Measurements from ENCODE around the gene NLRP3.
"Not testable (repeated sequence)": the region's sequence is repeated elsewhere in the genome, so short reads cannot be mapped to it uniquely, and the experiment has no call there.

NLRP3 gene

DNA sequence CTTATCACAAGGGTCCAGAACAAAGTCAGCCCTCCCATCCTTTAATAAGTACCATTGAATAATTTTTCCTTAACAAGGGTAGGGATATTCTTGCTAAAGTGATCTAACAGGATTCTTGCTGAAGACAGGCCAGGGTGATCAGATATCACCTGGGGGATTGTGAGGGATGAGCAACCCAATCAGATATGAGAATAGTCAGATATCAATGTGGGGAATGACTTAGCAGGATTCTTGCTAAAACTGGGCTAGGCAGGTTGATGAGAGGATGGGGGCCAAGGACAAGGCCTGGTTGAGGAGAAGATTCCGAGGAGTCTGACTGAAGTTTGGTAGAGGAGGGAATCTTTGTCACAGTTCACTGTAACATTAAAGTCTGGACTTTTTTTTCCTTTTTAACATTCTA is 23.9 kb upstream of the NLRP3 start:
- no peak for DNase-seq

DNA sequence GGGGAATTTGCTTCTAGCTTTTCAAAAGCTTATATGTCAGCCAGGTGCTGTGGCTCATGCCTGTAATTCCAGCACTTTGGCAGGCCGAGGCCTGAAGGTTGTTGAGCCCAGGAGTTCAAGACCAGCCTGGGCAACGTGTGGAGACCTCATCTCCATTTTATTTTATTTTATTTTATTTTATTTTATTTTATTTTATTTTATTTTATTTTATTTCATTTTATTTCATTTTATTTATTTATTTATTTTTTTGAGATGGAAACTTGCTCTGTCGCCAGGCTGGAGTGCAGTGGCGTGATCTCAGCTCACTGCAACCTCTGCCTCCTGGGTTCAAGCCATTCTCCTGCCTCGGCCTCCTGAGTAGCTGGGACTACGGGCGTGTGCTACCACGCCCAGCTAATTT is 20.9 kb upstream of the NLRP3 start:
- not testable (repeated sequence) for DNase-seq

GRCh38 chr1:247400685-247401084 is 15.3 kb upstream of the NLRP3 start:
- no peak for DNase-seq

GRCh38 chr1:247401310-247402119 is 14.5 kb upstream of the NLRP3 start:
- no peak for DNase-seq

- no peak for DNase-seq
Measured at GRCh38 chr1:247402120-247402675, 13.8 kb upstream of the NLRP3 start.

- DNase-seq = no peak
Measured at GRCh38 chr1:247406014-247406656, 9.8 kb upstream of the NLRP3 start.

DNA sequence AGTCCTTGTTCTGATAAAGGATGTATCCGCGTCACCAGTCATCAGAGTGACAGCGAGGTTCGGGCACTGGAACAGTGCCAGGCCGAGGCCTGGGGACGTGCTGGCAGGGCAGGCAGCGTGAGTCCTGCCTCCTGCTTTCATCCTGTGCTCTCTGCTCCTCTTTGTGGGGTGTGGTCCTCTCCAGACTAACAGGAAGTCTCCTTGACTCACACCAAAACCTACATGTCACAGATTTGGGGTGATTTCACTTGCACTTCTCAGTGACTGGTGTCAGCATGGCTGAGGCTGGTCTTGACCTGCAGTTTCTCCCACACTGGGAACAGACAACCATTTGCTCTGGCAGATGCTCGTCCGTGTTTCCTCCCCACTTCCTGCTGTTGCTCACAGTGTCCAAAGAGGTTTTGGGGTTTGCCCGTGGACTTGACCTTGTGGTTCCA is 8.8 kb upstream of the NLRP3 start:
- DNase-seq = no peak

DNA sequence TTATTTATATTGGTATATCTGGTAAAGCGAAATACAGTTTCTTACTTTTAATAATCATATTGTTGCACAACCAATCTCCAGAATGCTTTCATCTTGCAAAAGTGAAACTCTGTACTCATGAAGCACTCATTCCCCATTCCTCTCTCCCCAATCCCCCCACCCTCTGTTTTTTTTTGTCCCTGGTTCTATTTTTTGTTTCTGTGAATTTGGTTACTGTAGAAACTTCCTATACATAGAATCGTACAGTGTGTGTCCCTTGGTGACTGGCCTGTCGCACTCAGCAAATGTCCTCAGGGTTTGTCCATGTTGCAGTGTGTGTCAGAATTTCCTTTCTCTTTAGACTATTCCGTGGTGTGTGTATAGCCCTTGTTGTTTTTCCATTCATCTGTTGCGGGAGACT is 7.9 kb upstream of the NLRP3 start:
- no peak for DNase-seq

DNA sequence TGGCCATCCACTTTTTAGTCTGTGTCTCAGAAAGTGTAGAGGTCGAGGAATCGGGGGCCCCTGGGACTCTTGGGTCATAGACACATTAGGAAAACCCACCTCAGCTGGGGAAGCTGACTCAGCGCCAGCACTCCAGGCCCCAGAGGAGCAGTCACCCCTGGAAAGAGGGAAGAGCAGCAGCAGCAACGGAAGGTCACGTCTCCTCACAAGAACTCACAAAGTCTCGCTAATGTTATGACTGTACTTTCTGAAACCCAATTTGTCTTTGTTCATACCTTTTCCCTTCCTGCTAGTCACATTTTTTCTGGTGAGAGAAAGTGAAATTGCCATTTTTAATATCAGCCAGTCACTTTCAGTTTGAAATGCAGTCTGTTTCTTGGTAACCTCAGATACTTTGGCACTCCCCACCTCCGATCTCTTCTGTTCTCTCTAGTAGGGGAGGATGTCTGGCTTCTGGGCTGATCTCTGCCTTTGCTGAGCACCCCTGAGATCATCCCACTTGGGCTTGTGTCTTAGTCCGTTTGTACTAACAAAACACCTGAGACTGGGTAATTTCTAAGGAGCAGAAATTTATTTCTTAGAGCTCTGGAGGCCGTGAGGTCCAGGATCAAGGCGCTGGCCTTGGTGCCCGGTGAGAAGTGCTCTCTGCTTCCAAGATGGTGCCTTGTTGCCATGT is 6.0 kb upstream of the NLRP3 start:
- no peak for DNase-seq

DNA sequence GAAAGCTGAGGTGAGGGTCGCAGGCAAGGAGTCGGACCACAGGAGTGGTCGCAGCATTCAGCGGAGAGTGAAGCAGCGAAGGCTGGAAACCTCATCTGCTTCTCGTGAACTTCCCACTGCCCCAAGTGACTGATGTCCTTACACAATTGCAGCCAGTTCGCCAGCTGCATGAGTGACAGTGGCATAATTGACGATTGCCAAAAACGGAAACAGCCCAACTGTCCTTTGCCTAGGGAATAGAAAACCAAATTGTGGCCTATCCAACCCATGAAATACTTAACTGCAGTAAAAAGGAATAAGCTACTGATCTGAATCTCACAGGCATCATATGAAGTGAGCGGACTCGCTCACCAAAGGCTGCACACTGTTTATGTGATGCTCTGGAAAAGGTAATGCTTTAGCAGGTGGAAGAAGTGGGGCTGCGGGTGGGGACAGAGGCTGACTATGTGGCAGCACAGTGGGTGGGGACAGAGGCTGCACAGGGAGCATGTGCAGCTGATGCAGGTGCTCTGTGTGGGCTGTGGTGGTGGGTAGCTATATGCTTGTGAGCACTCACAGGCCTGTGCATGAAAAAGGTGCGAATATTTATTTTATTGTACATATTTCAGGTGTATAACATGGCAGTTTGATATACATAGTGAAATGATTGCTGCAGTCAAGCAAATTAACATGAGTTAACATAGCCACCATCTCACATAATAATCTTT is 4.2 kb upstream of the NLRP3 start:
- DNase-seq = no peak

DNA sequence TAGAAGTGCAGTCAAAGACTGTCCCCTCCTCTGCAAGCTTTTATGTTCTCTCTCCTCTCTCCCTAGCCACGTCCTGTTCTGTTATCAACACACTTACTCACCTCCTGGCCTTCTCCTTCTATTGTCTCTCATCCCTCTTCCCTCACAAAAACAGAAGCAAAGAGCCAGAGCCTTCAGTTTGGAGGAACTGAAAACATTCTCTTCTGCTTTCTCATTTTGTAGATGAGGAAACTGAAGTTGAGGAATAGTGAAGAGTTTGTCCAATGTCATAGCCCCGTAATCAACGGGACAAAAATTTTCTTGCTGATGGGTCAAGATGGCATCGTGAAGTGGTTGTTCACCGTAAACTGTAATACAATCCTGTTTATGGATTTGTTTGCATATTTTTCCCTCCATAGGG is 1.9 kb downstream of the NLRP3 start:
- DNase-seq = no peak

DNA sequence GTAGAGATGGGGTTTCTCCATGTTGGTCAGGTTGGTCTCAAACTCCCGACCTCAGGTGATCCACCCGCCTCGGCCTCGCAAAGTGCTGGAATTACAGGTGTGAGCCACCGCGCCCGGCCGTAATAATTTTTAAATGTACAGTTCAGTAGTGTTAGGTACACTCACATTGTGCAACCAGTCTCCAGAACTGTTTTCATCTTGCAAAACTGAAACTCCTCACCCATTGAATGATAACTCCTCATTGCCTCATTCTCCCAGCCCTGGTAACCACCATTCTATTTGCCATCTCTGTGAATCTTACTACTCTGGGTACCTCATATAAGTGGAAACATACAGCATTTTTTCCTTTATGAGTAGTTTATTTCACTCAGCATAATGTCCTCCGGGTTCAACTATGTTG is 3.4 kb downstream of the NLRP3 start:
- no peak for DNase-seq

- DNase-seq = no peak
Measured at GRCh38 chr1:247421074-247421473, 5.1 kb downstream of the NLRP3 start.

GRCh38 chr1:247429496-247429895 is 13.5 kb downstream of the NLRP3 start:
- DNase-seq = no peak

- DNase-seq = no peak
Measured at GRCh38 chr1:247430434-247430833, 14.5 kb downstream of the NLRP3 start.

DNA sequence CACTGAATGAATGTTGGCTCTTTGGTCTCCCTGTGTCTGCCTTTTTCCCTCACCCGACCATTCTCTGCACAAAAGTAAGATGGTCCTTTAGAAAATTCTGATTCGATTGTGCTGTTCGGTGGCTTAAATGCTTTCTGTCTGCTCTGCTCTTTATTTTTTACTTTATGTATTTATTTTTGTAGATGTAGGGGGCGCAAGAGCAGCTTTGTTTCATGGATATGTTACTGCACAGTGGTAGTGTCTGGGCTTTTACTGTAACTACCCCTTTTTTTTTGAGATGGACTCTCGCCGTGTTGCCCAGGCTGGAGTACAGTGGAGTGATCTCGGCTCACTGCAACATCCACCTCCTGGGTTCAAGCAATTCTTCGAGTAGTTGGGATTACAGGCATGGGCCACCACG is 15.7 kb downstream of the NLRP3 start:
- no peak for DNase-seq

DNA sequence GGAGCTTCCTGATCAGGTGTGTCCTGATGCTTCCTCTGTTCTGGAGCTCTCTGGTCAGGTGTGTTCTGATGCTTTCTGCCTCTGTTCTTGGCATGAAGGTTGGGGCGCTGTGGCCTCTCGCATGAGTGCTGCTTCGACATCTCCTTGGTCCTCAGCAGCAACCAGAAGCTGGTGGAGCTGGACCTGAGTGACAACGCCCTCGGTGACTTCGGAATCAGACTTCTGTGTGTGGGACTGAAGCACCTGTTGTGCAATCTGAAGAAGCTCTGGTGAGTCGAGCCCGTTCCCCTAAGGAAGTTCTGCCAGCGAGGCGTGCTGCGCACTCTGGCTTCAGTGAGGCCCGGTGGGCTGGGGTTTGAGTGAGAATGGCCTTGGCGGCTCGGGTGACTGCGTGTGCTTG is 18.0 kb downstream of the NLRP3 start:
- DNase-seq = no peak

- DNase-seq = no peak
Measured at GRCh38 chr1:247435030-247435758, 19.2 kb downstream of the NLRP3 start.

GRCh38 chr1:247435759-247436147 is 19.8 kb downstream of the NLRP3 start:
- no peak for DNase-seq

DNA sequence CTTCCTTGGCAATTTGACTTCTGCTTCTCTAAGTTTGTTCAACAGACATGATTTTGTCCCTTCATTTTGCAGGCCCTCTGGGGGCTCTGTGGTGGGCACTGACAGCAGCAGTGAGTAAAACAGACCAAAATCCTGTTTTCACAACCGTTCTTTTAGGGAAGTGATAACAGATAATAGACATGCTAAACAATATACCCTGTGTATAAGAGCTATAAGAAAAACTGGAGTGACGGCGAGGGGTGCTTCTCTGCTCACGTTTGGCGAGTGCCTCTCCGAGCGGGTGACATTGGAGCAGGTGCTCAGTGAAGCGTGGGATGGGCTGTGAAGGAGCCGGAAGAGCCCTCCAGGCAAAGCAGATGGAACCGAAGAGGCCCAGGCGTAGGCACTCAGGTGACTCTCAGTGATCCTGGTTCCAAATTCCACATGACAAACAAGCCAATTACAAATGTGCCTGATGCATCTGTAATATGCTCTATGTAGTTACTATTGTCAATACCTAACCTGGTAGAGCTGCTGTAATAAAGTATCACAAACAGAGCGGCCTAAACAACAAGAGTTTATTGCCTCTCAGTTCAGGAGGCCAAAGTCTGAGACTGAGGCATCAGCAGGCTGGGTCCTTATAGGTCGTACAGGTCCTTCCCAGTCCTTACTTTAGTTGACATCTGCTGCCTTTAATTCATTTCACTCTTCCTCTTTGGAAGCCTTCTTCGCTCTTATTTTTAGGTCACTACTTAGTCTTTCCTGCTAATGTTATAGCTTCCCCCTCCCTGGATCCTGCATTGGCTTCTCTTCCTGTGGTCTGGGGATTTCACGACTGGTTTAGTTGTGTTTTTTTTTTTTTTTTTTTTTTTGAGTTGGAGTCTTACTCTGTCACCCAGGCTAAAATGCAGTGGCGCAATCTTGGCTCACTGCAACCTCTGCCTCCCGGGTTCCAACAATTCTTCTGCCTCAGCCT is 21.9 kb downstream of the NLRP3 start:
- DNase-seq = no peak

GRCh38 chr1:247440001-247440620 is 24.1 kb downstream of the NLRP3 start:
- DNase-seq = no peak
